Measurements from ENCODE around the gene ATRNL1.

DNA sequence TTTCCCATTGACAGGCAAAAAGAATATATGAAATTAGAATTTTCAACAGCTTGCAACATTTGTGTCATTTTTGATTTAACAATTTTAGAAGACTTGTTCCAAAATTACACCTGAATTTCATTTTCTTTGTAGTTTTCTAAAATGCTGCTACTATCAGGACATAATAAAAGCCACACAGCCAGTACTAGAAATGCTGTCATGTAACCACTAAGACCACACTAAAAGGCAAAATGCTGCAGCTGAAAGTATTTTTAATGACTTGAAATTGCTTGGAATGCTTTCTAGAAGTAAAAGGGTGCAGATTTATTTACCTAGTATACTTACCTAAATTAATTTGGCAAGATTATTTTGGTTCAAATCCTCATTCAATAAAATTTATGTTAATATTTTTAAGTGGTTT, 709.7 kb downstream of the ATRNL1 start:
- TF ChIP-seq, protein P1, sequence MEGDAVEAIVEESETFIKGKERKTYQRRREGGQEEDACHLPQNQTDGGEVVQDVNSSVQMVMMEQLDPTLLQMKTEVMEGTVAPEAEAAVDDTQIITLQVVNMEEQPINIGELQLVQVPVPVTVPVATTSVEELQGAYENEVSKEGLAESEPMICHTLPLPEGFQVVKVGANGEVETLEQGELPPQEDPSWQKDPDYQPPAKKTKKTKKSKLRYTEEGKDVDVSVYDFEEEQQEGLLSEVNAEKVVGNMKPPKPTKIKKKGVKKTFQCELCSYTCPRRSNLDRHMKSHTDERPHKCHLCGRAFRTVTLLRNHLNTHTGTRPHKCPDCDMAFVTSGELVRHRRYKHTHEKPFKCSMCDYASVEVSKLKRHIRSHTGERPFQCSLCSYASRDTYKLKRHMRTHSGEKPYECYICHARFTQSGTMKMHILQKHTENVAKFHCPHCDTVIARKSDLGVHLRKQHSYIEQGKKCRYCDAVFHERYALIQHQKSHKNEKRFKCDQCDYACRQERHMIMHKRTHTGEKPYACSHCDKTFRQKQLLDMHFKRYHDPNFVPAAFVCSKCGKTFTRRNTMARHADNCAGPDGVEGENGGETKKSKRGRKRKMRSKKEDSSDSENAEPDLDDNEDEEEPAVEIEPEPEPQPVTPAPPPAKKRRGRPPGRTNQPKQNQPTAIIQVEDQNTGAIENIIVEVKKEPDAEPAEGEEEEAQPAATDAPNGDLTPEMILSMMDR (conservative IDR thresholded peaks at IDR 0.05; ENCODE audit: low read length): no peak
- TF ChIP-seq EZH2phosphoT487 (IDR thresholded peaks at IDR 0.05; ENCODE audit: borderline replicate concordance, low read depth, low read length): no peak
